Measurements from ENCODE around the gene PNPLA2. TPM values are rescaled to one million over a fixed set of nuclear protein-coding genes. Genes with fewer than 3 reads are reported as not detected.

Gene PNPLA2
- total and polyA plus RNA-seq, 8 donors, result 59.1 to 234 (median 95.9) TPM

DNA sequence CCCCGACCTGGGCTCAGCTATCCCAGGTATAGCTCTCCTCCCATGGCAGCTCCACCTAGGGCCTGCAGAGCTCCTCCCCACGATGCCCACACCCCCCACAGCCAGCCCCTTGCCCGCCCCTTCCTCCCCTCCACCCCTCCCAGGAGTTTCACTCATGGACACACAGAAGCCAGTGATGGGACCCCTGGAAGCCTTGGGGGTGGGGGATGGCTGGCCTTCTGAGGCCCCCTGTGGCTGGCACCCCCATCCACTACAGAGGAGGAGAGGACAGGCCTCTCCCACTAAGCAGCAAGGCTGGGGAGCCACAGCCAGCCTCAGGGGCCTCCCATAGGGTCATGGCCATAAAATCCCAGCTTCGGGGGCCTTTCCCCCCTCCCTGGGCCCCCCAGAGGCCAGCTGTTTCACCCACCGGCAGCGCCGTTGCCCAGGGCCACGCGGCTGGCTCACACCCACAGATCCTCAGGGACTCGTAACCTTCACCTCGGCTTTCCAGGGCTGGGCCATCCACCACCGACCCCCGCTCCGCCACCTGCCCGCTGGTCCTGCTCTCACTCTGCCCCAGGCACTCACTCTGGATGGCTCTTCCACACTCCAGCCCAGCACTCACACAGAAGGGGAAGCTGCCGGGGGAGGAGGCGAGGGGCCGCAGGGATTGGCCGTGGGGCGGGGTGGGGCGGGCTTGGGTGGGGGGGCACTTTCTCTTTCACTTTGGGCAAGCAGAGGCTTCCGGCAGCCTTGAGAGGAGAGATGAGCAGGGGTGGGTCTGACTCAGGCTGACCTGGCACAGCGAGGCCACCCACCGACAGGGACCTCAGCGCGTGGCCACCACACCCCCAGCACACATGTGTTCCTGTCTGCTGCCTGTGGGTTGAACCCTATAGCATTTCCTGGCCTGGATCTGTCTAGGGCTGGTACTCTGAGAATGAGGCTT lies 22.8 kb upstream of the PNPLA2 start:
- H3K36me3 ChIP-seq, result peaks cover 0 to 14% (median 4%) of the 10 kb centered on the region in 3 donors
- 1 to 4% methylated on average over 26 of the region's 26 CpGs for WGBS, 2 donors
- no peaks in the 10 kb centered on the region for H3K27me3 ChIP-seq
- FAIRE-seq (no peak), ATAC-seq (peak; percentile 38 to 61 (median 58)), DNase-seq (peak; percentile 74 to 89 (median 80))
- H3K9me3 ChIP-seq, result no peaks in the 10 kb centered on the region
- H3K4me1 ChIP-seq, result peaks cover 8 to 17% (median 8%) of the 10 kb centered on the region in 3 donors
- TF ChIP-seq, protein P1, sequence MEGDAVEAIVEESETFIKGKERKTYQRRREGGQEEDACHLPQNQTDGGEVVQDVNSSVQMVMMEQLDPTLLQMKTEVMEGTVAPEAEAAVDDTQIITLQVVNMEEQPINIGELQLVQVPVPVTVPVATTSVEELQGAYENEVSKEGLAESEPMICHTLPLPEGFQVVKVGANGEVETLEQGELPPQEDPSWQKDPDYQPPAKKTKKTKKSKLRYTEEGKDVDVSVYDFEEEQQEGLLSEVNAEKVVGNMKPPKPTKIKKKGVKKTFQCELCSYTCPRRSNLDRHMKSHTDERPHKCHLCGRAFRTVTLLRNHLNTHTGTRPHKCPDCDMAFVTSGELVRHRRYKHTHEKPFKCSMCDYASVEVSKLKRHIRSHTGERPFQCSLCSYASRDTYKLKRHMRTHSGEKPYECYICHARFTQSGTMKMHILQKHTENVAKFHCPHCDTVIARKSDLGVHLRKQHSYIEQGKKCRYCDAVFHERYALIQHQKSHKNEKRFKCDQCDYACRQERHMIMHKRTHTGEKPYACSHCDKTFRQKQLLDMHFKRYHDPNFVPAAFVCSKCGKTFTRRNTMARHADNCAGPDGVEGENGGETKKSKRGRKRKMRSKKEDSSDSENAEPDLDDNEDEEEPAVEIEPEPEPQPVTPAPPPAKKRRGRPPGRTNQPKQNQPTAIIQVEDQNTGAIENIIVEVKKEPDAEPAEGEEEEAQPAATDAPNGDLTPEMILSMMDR (IDR thresholded peaks at IDR 0.05), result no peak
- H3K27ac ChIP-seq, result peak overlapping the region; percentile 86 to 90 (median 88)
- peak overlapping the region; percentile 42 to 85 (median 66) for H3K4me3 ChIP-seq
- intact Hi-C loops (cut with DNase I), result no loop called here

DNA sequence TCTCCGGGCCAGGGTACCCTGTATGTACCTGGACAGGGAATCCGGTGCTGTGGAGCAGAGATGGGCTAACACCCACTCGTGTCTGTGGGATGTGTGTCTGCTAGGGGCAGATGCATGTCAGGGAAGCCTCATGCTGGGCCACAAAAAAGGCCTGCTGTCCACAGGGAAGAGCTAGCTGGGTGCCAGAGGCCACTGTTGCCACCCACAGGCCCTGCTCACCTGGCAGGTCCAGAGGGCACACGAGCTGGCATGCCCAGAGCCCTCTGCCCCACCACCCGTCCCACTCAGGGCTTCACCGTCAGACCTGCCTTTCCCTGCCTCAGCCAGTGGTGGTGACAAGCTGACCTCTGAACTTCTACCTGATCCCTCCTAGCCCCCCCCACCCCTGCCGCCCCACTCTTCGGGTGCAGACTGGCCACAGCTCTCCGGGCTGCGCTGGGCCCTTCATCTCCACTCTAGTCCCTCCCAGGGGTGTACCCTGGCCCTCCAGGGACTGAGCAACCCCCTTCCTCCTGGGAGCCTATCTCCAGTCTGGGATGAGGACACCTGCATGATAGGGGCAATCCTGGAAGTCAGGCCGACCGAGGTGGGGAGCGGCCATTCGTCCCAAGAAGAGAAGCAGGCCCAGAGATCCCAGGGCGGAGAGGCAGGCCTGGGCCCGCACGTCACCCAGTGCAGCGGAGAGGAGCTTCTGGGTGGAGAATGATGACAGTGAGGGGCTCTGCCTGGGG lies 22.0 kb upstream of the PNPLA2 start:
- peak in 2 of 6 donors; percentile 59 to 82 for DNase-seq
- TF ChIP-seq, protein P1 (IDR thresholded peaks at IDR 0.05), result no peak

DNA sequence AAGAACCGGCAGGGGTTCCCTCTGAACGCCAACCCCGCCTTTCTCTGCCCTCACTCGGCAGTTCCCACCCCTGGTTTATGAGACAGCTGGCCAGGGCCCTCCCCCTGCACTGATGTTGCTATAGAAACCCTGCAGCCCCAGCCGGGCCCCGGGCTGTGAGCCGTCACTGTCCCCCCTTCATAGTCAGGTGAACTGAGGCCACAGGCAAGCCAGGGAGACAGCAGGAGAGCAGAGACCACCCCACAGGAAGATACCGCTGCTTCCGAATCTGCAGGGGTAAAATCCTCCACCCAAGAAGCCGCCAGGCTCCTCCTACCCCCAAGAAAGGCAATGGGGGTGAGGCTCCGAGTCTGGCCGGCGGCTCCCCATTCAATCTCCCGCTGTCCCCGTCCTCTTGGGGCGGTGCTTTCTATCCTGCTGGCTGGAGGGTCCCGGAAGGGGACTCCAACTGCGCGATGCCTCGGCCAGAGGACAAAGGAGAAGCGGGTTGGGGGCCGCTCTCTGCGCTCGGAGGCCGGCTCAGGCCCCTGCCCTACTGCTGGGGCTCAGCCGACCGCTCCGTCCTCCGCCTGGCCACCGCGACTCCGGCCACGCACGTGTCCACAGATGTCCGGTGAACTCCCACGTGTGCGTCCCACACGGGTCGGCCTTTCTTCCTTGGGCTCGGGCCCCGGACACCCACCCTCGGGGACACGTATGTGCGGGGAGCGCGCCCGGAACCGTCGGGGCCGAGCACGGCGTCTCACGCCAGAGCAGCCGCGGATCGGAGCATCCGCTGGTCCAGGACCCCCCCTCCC lies 21.2 kb upstream of the PNPLA2 start:
- no peaks in the 10 kb centered on the region for H3K27me3 ChIP-seq
- WGBS, 2 donors, result 0% methylated on average over 55 to 57 of the region's 57 CpGs
- intact Hi-C loops (cut with DNase I), result no loop called here
- DNase-seq, result peak; percentile 63 to 90 (median 75)
- peak overlapping the region; percentile 60 to 85 (median 70) for H3K4me3 ChIP-seq
- no peaks in the 10 kb centered on the region for H3K9me3 ChIP-seq
- H3K36me3 ChIP-seq, result peaks cover 0 to 5% (median 0%) of the 10 kb centered on the region in 3 donors
- peak; percentile 2 to 60 (median 23) for ATAC-seq
- peak overlapping the region; percentile 86 to 90 (median 88) for H3K27ac ChIP-seq
- TF ChIP-seq, protein P1 (IDR thresholded peaks at IDR 0.05), result no peak
- no peak for FAIRE-seq
- peaks cover 8 to 17% (median 8%) of the 10 kb centered on the region in 3 donors for H3K4me1 ChIP-seq

More for the DNA sequence above, 22.0 kb upstream of the PNPLA2 start:
- Histone ChIP-seq H3K9me3 (no peaks in the 10 kb centered on the region), H3K4me3 (peak overlapping the region; percentile 60 to 85 (median 70)), H3K36me3 (peaks cover 0 to 10% (median 4%) of the 10 kb centered on the region in 3 donors), H3K4me1 (peaks cover 8 to 17% (median 8%) of the 10 kb centered on the region in 3 donors), H3K27me3 (no peaks in the 10 kb centered on the region), H3K27ac (peak overlapping the region; percentile 86 to 90 (median 88))
- ATAC-seq (no peak), FAIRE-seq (no peak)
- intact Hi-C loops (cut with DNase I), result no loop called here
- 16% methylated on average over 17 to 18 of the region's 18 CpGs for WGBS, 2 donors

DNA sequence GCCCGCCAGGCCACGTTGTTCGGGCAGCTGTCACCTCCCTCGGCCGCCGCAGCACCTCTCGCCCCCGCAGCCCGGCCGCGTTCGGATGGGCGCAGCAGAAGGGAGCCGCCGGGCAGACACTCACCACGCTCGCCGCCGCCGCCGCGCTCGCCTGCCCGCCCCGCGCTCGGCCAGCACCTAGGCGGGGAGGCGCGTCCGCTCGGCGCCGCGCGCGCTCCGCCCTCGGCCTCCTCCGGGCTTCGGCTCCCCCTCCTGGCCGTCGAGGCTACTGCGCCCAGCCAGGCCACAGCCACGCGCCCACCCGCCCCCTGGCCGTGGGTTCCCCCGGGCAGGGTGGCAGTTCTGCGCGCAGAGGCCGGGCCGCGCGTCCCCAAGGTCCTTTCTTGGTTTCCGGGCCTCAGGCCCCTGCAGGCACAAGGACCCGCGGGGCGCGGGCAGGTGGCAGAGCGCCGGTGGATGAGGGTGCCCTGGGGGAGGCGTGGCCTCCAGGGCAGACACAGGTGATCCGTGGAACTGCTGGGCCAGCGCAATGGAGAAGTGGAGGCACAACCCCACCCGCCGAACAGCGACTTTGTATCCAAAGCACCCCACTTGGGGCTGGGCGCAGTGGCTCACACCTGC lies 20.5 kb upstream of the PNPLA2 start, which contains the start of gene SLC25A22:
TSS of gene SLC25A22 (minus strand) at position 189 of the 621 bp plus-strand sequence. CDS start 3,275 bp downstream, outside the sequence.
- TF ChIP-seq, protein P1 (IDR thresholded peaks at IDR 0.05), result peak; percentile 78 to 92 (median 82)
- H3K4me3 ChIP-seq, result peak within 1 kb of the TSS; percentile 60 to 85 (median 70)
- no peaks in the 10 kb centered on the region for H3K27me3 ChIP-seq
- peak; percentile 68 to 95 (median 86) for DNase-seq
- no peaks in the 10 kb centered on the region for H3K9me3 ChIP-seq
- peak within 1 kb of the TSS; percentile 86 to 90 (median 88) for H3K27ac ChIP-seq
- peak; percentile 42 to 69 (median 52) for ATAC-seq
- peaks cover 8 to 17% (median 8%) of the 10 kb centered on the region in 3 donors for H3K4me1 ChIP-seq
- FAIRE-seq, result no peak
- peaks cover 0 to 1% (median 0%) of the 10 kb centered on the region in 3 donors for H3K36me3 ChIP-seq
- WGBS, 2 donors, result 1 to 2% methylated on average over 40 to 69 of the region's 69 CpGs
- intact Hi-C loops (cut with DNase I), result no loop called here
